ENCODE measurements around the gene FAM117A. TPM values are rescaled to one million over a fixed set of nuclear protein-coding genes. Genes with fewer than 3 reads are reported as not detected.

FAM117A gene
- total and polyA plus RNA-seq, 2 of the 8 experiments (the other 6 are each of a cell fraction or from before 2014, with no cell fraction given) = 28.4 to 45.7 TPM

GRCh38 chr17:49730785-49731434, 33.0 kb downstream of the FAM117A start (continued):
- TF ChIP-seq NANOG (IDR thresholded peaks at IDR 0.05; ENCODE audit: insufficient read depth, low read depth, low read length, poor library complexity, severe bottlenecking) = no peak
- no peak for TF ChIP-seq RNF2 (IDR thresholded peaks at IDR 0.05; ENCODE audit: borderline replicate concordance, low read depth, low read length, missing control alignments, poor library complexity, severe bottlenecking)

Measured in H1 (cell line).